CD4-positive, alpha-beta T cell (primary cell): Measurements from ENCODE around the gene RNU7-1. TPM values are rescaled to one million over a fixed set of nuclear protein-coding genes. Genes with fewer than 3 reads are reported as not detected.

Experiments
- ATAC-seq: fragments of 200-7000 bp; cut with Tn5 transposase; one replicate; pipeline ENCODE4 v1.10.0; 2022; ENCODE audit warnings: mild to moderate bottlenecking; ENCODE audit not compliant: poor library complexity
- CTCF ChIA-PET: fragments of 350-600 bp; sonication (Branson Sonifier 250); formaldehyde crosslinking; loops from one replicate; lab custom pipeline; 2021; ENCODE audit warnings: antibody characterized with exemption, inconsistent platforms; lab: Charles Lee
- POLR2A ChIA-PET: fragments of 350-600 bp; sonication (Branson Sonifier 250); formaldehyde crosslinking; loops from one replicate; lab custom pipeline; 2021; ENCODE audit warnings: antibody characterized with exemption, inconsistent platforms; lab: Charles Lee
- DNase-seq, 14 experiments: peaks; one replicate each; pipeline ENCODE4 v3.0.0-alpha.2; 2013 to 2020; ENCODE audit warnings: mixed read lengths in 2 of 14
- H3K27ac ChIP-seq, 2 donors: one replicate each; pipeline versions ENCODE4 v1.5.1 to v1.7.0; 2013; ENCODE audit warnings: low read length in 2 of 2, low read depth in 1 of 2, mild to moderate bottlenecking in 1 of 2
- H3K27me3 ChIP-seq, 2 experiments: 1 replicate in 1 of 2; 2 replicates in 1 of 2; pipeline versions ENCODE4 v1.6.1 to v1.7.0; 2013; ENCODE audit warnings: low read length in 2 of 2, control low read depth in 1 of 2, mild to moderate bottlenecking in 1 of 2, moderate library complexity in 1 of 2; ENCODE audit not compliant: insufficient read depth in 2 of 2, control insufficient read depth in 1 of 2
- H3K36me3 ChIP-seq: one replicate; pipeline ENCODE4 v1.6.1; 2013; ENCODE audit warnings: low read length, control low read depth; ENCODE audit not compliant: insufficient read depth
- H3K4me1 ChIP-seq: one replicate; pipeline ENCODE4 v1.6.1; 2013; ENCODE audit warnings: low read length, control low read depth; ENCODE audit not compliant: insufficient read depth
- H3K4me3 ChIP-seq: one replicate; pipeline ENCODE4 v1.5.1; 2013; ENCODE audit warnings: mild to moderate bottlenecking, low read length, moderate library complexity
- H3K9me3 ChIP-seq, 2 experiments: 1 replicate in 1 of 2; 2 replicates in 1 of 2; pipeline versions ENCODE4 v1.6.1 to v1.7.0; 2013; ENCODE audit warnings: low read length in 2 of 2, mild to moderate bottlenecking in 2 of 2, control low read depth in 1 of 2, moderate library complexity in 1 of 2; ENCODE audit not compliant: control insufficient read depth in 1 of 2, insufficient read depth in 1 of 2
- H3K27ac Mint-ChIP-seq: one replicate; pipeline ENCODE4 v1.8.0; 2020; ENCODE audit warnings: mixed read lengths
- H3K27me3 Mint-ChIP-seq: one replicate; pipeline ENCODE4 v1.8.0; 2021; ENCODE audit warnings: mixed read lengths
- H3K36me3 Mint-ChIP-seq: one replicate; pipeline ENCODE4 v1.8.0; 2021; ENCODE audit warnings: low read depth, mixed read lengths
- H3K4me1 Mint-ChIP-seq: one replicate; pipeline ENCODE4 v1.8.0; 2021; ENCODE audit warnings: low read depth, mixed read lengths
- H3K4me3 Mint-ChIP-seq: one replicate; pipeline ENCODE4 v1.8.0; 2020; ENCODE audit warnings: mild to moderate bottlenecking, mixed read lengths
- H3K9me3 Mint-ChIP-seq: one replicate; pipeline ENCODE4 v1.8.0; 2020; ENCODE audit warnings: mixed read lengths
- CTCF ChIP-seq: fragments of 200-600 bp; IDR thresholded peaks from one replicate; pipeline ENCODE4 v1.8.0; 2022; ENCODE audit warnings: antibody characterized with exemption, mild to moderate bottlenecking
- intact Hi-C, 2 experiments: fragments of 100-400 bp; cut with DNase I in 1 of 2; cut with micrococcal nuclease in 1 of 2; formaldehyde crosslinking; loops; one replicate each; pipeline versions ENCODE4 v1.15.1 to v1.9.0; 2023 to 2025; cut with DNase I, micrococcal nuclease
- total RNA-seq, 174 experiments: library from RNA in 2 of 174; stranded (reverse) in 2 of 174; gene quantifications; one replicate each; pipeline ENCODE4 v1.2.3 and lab custom pipeline; 2021 to 2026

The RNU7-1 gene
- total RNA-seq, 2 experiments from 2014 or later, result not detected

- Mint-ChIP-seq H3K4me3 (peak overlapping the region; percentile 92), H3K4me1 (peaks cover 81% of the 10 kb centered on the region), H3K27me3 (no peaks in the 10 kb centered on the region), H3K9me3 (no peaks in the 10 kb centered on the region), H3K27ac (peak overlapping the region; percentile 97), H3K36me3 (peaks cover 75% of the 10 kb centered on the region)
- intact Hi-C loops, result no loop called here
- H3K27ac ChIP-seq, result peak overlapping the region; percentile 90 to 96
- peaks cover 58% of the 10 kb centered on the region for H3K36me3 ChIP-seq
- POLR2A ChIA-PET, result interaction anchor here (0.8 to 16.4 kb wide), 16 partner anchors 9 to 508 kb away, joined by 3 to 963 read pairs (median 6); partner anchors contain the start of genes C12orf57, C1RL, COPS7A and GAPDH
- peak overlapping the region; percentile 50 for H3K4me3 ChIP-seq
- DNase-seq (peak; percentile 57 to 93 (median 69)), ATAC-seq (peak; percentile 60)
- CTCF ChIA-PET, result interaction anchor here (1.3 to 13.3 kb wide), 4 partner anchors 11 to 150 kb away, joined by 4 to 324 read pairs (median 12); partner anchors contain the start of genes C12orf57, C1RL, PTPN6 and RNU7-1
- no peaks in the 10 kb centered on the region for H3K9me3 ChIP-seq
- H3K4me1 ChIP-seq, result peaks cover 98% of the 10 kb centered on the region
- no peaks in the 10 kb centered on the region for H3K27me3 ChIP-seq
- no peak for TF ChIP-seq CTCF
These were observed 15.6 kb downstream of the RNU7-1 start for GRCh38 chr12:6959058-6959804.

DNA sequence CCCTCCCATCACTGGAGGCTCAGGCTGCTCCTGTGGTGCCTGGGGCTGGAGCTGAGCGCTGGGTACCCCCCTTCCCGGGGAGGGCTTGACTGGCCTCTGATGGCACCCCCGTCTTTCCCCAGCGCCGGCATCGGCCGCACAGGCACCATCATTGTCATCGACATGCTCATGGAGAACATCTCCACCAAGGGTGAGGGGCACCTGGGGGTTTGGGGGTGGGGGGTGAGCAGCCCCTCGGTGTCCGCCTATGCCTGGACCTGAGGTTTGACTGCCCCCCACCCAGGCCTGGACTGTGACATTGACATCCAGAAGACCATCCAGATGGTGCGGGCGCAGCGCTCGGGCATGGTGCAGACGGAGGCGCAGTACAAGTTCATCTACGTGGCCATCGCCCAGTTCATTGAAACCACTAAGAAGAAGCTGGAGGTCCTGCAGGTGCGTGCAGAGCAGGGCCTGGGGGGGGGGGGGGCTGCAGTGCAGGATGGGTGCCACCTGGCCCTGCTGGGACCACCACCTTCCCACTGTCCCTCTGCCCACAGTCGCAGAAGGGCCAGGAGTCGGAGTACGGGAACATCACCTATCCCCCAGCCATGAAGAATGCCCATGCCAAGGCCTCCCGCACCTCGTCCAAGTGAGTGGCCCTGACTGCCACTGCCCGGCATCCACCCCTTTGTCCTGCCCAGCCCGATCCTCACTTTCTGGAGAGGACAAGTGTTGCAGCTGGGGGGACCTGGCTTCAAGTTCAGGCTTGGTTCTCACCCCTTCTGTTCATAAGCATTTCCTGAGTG, 16.4 kb downstream of the RNU7-1 start:
- DNase-seq, result peak in 1 of 14 experiments; percentile 37

More for the DNA sequence above, 16.4 kb downstream of the RNU7-1 start:
- peaks cover 70% of the 10 kb centered on the region for H3K36me3 Mint-ChIP-seq
- H3K4me3 Mint-ChIP-seq, result peak overlapping the region; percentile 90
- ATAC-seq, result no peak
- intact Hi-C loops, result no loop called here
- Histone ChIP-seq H3K9me3 (no peaks in the 10 kb centered on the region), H3K27me3 (no peaks in the 10 kb centered on the region), H3K4me3 (peak overlapping the region; percentile 50), H3K36me3 (peaks cover 50% of the 10 kb centered on the region), H3K27ac (peak overlapping the region; percentile 94 to 96), H3K4me1 (peaks cover 98% of the 10 kb centered on the region)
- H3K9me3 Mint-ChIP-seq, result no peaks in the 10 kb centered on the region
- TF ChIP-seq CTCF, result no peak
- ChIA-PET POLR2A (interaction anchor here (1.1 to 16.4 kb wide), 17 partner anchors 8 to 271 kb away, joined by 3 to 963 read pairs (median 7); partner anchors contain the start of genes C12orf57, C1RL, COPS7A and ENO2), CTCF (interaction anchor here (1.3 to 13.3 kb wide), 6 partner anchors 12 to 149 kb away, joined by 4 to 324 read pairs (median 10); partner anchors contain the start of genes C12orf57, C1RL, PTPN6 and RNU7-1)
- H3K4me1 Mint-ChIP-seq, result peaks cover 81% of the 10 kb centered on the region
- no peaks in the 10 kb centered on the region for H3K27me3 Mint-ChIP-seq
- peak overlapping the region; percentile 97 for H3K27ac Mint-ChIP-seq
